Kidney epithelial cell (primary cell): ENCODE data around the gene TIMM22. TPM values are rescaled to one million over a fixed set of nuclear protein-coding genes. Genes with fewer than 3 reads are reported as not detected.
"Not testable (repeated sequence)": the region's sequence is repeated elsewhere in the genome, so short reads cannot be mapped to it uniquely, and the experiment has no call there.

Experiments
- DNase-seq: peaks from one replicate; pipeline ENCODE4 v3.0.0-alpha.2; 2010; ENCODE audit warnings: low read depth
- H3K27me3 ChIP-seq: 2 replicates; pipeline ENCODE4 v1.6.0; 2011; ENCODE audit warnings: low read length; ENCODE audit not compliant: control insufficient read depth, insufficient read depth
- H3K36me3 ChIP-seq: 2 replicates; pipeline ENCODE4 v1.5.1; 2011; ENCODE audit warnings: low read length; ENCODE audit not compliant: control insufficient read depth, insufficient read depth
- H3K4me3 ChIP-seq: 2 replicates; pipeline ENCODE4 v1.5.1; 2011; ENCODE audit warnings: low read depth, mild to moderate bottlenecking, control low read depth, low read length
- total RNA-seq: library from RNA; depleted of rRNA; stranded (reverse); fragments of >200 nt; gene quantifications from 2 replicates; pipeline ENCODE4 v1.2.3, GENCODE V29; 2015
- TF ChIP-seq, protein P1 (sequence below): IDR thresholded peaks from 2 replicates; pipeline ENCODE4 v1.5.1; 2011; ENCODE audit warnings: mild to moderate bottlenecking, moderate library complexity, low read length, control low read depth, inconsistent platforms; ENCODE audit not compliant: insufficient read depth, poor library complexity, severe bottlenecking

TIMM22 gene
- total RNA-seq, 1 donor from 2014 or later = 17.9 TPM

DNA sequence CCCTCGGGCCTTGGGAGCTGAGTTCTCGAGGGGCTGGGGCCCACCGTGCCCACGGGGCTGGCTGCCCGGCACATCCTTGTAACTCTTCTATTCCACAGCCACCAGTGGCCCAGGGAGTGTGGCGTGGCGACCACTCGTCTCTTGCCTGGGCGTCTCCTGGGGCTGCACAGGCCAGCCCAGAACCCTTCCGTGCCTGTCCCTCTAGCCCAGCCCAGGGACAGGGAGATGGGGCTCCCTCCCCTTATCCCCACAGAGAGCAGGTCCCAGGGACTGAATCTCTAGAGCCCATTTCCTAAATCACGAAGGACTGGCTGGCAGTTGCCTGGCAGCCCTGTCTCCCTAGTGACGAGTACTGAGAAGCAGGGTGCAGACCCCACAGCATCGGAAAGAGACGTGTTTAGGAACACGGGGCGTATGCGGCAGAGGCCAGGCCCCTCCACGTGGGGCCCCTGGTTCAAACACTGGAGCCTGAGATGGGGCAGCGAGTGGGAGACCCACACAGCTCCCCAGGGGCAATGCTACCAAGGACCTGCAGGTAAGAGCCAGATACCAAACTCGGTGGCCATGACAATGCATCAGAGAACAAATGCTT, 51.0 kb downstream of the TIMM22 start:
- Histone ChIP-seq H3K4me3 (no peak overlapping the region), H3K36me3 (no peaks in the 10 kb centered on the region), H3K27me3 (no peaks in the 10 kb centered on the region)
- TF ChIP-seq, protein P1, sequence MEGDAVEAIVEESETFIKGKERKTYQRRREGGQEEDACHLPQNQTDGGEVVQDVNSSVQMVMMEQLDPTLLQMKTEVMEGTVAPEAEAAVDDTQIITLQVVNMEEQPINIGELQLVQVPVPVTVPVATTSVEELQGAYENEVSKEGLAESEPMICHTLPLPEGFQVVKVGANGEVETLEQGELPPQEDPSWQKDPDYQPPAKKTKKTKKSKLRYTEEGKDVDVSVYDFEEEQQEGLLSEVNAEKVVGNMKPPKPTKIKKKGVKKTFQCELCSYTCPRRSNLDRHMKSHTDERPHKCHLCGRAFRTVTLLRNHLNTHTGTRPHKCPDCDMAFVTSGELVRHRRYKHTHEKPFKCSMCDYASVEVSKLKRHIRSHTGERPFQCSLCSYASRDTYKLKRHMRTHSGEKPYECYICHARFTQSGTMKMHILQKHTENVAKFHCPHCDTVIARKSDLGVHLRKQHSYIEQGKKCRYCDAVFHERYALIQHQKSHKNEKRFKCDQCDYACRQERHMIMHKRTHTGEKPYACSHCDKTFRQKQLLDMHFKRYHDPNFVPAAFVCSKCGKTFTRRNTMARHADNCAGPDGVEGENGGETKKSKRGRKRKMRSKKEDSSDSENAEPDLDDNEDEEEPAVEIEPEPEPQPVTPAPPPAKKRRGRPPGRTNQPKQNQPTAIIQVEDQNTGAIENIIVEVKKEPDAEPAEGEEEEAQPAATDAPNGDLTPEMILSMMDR = no peak
- no peak for DNase-seq

DNA sequence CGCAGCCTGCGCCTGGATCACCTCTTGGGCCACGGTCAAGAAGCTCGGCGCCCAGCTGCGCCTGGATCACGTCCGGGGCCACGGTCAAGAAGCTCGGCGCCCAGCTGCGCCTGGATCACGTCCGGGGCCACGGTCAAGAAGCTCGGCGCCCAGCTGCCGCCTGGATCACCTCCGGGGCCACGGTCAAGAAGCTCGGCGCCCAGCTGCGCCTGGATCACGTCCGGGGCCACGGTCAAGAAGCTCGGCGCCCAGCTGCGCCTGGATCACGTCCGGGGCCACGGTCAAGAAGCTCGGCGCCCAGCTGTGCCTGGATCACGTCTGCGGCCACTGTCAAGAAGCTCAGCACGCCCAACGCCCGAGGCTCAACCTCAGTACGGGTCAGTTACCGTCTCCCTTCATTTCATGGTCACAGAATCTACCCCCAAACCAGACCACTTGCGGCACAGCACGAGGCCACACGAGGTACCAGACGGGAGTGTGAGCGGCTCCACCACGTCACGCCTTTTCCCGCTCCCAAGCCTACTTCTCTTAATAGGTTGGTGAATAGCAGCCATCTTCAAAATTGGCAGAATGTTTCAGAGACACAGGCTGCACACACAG, 51.7 kb downstream of the TIMM22 start:
- not testable (repeated sequence) for DNase-seq, H3K27me3 ChIP-seq, H3K36me3 ChIP-seq, H3K4me3 ChIP-seq

DNA sequence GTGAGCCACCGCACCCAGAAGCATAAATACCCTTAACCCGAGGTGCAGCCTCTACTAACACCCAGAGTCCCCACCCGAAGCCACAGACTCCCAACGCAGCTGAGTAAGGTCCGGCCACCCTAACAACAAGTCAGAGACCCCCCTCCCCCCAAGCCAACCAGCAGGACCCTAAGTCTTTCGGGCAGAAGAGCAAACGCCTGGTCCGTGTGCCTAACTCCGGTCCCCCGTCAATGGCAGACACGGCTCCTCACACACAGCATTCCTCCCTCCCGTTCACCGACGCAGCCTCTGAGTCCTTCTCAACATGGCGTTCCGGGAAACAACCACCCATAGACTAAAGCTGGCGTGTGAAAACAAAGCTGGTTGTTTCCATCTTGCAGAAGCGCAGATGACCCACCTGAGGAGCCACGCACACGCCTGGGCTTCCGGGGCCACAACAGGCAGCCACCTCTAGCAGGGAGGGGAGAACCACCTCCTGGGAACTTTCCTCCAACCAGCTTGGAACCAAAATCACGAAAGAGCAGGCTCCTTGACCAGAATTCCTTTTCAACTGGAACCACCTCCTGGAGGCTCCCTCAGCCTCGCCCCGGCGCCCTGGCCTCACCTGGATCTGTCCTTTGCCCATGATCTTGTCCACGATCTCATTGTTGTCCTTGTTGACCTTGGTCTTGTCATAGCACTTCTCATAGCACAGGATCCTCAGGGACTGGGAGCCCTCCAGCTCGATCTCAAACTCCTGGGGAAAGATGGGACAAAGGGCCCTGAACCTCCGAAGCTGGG, 52.7 kb downstream of the TIMM22 start:
- DNase-seq = no peak
- Histone ChIP-seq H3K27me3 (no peaks in the 10 kb centered on the region), H3K4me3 (no peak overlapping the region), H3K36me3 (no peaks in the 10 kb centered on the region)
- TF ChIP-seq, protein P1 = no peak

DNA sequence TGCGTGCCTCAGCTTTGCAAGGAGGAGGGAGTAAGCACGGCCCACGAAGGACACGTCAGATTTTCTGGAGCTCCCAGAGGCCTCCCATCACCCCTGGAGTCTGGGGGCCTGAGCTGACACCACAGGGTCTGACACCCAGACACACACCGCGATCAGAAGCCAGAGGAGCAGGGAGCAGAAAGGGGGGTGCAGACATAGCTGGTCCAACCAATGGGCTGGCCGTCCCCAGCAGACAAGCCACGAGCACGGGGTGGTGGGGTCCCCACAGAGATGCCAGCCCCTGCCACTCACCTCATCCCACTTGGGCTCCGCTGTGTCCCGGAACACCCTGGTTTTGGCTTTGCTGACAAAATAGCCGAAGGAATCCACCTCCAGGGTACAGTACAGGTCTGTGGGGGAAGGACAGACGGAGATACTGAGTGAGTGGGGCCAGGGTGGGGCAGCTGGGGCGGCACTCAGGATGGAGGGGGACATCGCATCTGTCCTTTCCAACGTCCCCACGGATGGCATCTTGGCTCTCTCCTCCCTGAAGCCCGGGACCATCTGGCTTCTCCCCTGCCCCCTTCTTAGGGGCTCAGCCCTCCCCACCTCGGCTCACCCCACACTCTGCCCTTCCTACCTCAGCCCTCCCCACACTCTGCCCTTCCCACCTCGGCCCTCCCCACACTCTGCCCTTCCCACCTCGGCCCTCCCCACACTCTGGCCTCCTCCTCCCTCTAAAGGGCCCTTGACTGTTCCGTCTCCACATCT, 53.5 kb downstream of the TIMM22 start:
- TF ChIP-seq, protein P1 = no peak

DNA sequence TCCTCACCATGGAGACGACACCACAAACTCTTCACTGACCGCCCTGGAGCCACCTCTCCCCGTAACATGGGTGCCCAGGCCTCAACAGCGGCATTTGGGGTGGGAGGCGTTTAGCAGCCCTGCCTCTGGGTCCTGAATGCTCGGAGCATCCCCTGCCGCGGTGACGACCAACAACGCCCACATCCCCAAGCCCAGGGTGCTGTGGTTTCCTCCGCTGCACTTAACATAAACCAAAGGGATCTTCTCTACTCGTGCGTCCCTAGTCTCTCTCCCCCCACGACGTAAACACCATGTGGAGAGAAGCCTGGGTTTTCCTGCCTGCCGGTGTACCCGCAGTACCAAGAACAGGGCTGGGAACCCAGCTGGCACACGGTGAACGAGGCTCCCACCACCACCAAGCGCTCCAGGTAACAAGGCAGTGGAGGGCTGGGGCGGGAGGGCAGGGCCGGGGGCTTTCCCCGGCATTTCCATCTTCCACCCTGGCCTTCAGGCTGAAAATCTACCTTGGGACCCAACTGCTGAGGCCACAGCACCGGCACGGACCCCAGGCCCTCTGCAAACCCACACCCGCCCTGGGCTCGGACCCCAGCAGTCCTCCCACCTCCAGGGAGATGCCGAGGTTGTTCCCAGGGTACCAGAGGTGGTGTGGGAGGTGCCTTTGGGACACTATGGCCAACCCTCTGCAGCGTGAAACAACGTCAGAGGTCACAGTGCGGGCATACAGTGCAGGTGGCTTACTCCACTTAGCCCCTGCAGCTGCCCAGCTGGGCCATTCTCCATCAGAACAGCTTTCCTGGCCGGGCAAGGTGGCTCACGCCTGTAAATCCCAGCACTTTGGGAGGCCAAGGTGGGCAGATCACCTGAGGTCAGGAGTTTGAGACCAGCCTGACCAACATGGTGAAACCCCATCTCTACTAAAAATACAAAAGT, 54.3 kb downstream of the TIMM22 start:
- Histone ChIP-seq H3K27me3 (no peaks in the 10 kb centered on the region), H3K36me3 (peaks cover 3% of the 10 kb centered on the region), H3K4me3 (no peak overlapping the region)
- TF ChIP-seq, protein P1 = no peak
- DNase-seq = no peak

More for the DNA sequence above, 53.5 kb downstream of the TIMM22 start:
- no peaks in the 10 kb centered on the region for H3K27me3 ChIP-seq
- no peaks in the 10 kb centered on the region for H3K36me3 ChIP-seq
- no peak for DNase-seq
- H3K4me3 ChIP-seq = no peak overlapping the region

Other genes starting within 250 kb of the TIMM22 start
- gene GEMIN4, start 244.9 kb upstream of the TIMM22 start, total RNA-seq = 13.3 and 21.6 TPM in 2 replicates
- gene GLOD4, start 214.8 kb upstream of the TIMM22 start, total RNA-seq = 87.0 and 121 TPM in 2 replicates
- 25.3 and 28.0 TPM in 2 replicates for gene MRM3, start 214.8 kb upstream of the TIMM22 start, total RNA-seq
- 30.2 and 34.3 TPM in 2 replicates for gene NXN, start 17.4 kb upstream of the TIMM22 start, total RNA-seq
- 135 and 141 TPM in 2 replicates for gene ABR, start 182.9 kb downstream of the TIMM22 start, total RNA-seq